ENCODE results near the gene RCVRN.
"Not testable (repeated sequence)": the region's sequence is repeated elsewhere in the genome, so short reads cannot be mapped to it uniquely, and the experiment has no call there.

RCVRN gene

GRCh38 chr17:9922012-9922848 is 17.2 kb upstream of the RCVRN start:
- no peak for DNase-seq (ENCODE audit: low read depth in 2 of 2)

DNA sequence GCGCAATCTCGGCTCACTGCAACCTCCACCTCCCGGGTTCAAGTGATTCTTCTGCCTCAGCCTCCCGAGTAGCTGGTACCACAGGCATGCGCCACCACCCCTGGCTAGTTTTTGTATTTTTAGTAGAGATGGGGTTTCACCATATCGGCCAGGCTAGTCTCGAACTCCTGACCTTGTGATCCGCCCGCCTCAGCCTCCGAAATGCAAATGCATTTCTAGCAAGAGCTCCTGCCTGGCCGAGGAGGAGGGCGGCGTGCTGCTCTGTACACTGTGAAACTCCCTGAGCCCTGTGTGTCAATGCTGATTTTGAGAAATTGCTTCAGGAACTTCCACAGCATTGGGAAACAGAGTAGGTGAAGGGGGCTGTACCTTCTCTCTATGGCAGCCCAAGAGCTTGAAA is 16.1 kb upstream of the RCVRN start:
- not testable (repeated sequence) for DNase-seq (ENCODE audit: low read depth in 2 of 2)

DNA sequence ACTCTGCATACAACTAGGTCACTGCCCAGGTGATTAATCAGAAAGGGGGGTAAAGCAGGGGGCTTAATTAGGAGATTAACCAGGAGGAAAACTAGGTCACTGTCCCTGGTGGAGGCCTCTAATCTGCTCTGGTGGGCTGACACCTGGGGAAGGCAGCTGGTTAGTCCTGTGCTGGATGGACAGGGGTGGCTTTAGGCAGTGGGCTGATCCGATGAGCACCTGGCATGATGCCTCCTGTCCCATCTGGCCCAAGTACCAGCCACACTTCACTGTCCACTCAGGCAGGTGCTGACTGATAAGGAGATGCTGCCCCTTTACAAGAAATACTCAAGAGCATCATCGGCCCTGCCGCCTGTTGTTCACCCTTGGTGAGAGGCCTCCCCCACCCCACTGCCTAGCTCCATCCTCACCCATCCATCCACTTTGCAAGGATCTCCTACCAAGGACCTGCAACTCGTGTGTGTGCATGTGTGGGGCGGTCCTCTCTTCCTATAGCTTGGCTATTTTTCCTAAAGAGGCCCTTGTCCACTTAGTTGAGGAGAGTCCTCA is 13.8 kb upstream of the RCVRN start:
- DNase-seq (ENCODE audit: low read depth in 2 of 2), result no peak

- no peak for DNase-seq (ENCODE audit: low read depth in 2 of 2)
Observed at GRCh38 chr17:9918352-9918751, 13.3 kb upstream of the RCVRN start.

- no peak for DNase-seq (ENCODE audit: low read depth in 2 of 2)
Observed at GRCh38 chr17:9917801-9918200, 12.7 kb upstream of the RCVRN start.

DNA sequence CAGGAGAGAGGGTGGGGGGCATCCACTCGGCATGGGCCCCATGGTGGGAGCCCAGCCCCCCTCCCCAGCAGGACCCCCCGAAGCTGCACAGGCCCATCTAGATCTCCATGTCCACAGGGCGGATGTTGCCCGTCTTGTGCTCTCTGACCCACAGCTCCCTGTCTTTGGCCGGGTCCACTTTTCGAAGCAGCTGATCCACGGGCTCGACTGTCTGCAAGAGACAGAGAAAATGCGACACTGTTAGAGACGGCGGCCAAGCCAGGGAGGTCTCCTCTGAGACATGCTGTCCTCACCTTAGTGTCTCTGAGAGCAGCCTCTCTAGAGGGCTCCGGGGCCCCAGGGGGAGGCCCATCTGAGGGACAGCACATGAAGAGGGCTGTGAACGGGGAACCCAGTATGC is 12.1 kb upstream of the RCVRN start:
- no peak for DNase-seq (ENCODE audit: low read depth in 2 of 2)

- no peak for DNase-seq (ENCODE audit: low read depth in 2 of 2)
Observed at GRCh38 chr17:9916108-9916507, 11.0 kb upstream of the RCVRN start.

DNA sequence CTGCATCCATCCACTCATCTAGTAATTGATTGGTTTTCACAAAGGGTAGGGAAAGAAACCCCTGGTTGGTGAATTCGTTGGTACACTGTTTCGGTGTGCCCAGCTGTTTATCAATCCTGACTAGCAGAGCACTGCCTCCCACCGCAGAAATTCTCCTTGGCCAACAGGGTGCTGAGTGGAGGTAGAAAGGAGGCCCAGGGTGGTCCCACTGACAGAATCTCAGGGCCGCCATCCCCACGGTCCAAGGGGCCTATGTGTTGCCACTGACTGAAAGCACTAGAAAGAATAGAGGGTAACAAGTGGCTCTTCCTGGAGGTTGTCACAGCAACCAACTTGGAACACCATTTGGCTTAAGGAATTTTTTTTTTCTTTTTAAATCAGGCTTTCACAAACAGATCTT is 8.4 kb upstream of the RCVRN start:
- no peak for DNase-seq (ENCODE audit: low read depth in 2 of 2)

- no peak for DNase-seq (ENCODE audit: low read depth in 2 of 2)
Observed at GRCh38 chr17:9912121-9913099, 7.3 kb upstream of the RCVRN start.

DNA sequence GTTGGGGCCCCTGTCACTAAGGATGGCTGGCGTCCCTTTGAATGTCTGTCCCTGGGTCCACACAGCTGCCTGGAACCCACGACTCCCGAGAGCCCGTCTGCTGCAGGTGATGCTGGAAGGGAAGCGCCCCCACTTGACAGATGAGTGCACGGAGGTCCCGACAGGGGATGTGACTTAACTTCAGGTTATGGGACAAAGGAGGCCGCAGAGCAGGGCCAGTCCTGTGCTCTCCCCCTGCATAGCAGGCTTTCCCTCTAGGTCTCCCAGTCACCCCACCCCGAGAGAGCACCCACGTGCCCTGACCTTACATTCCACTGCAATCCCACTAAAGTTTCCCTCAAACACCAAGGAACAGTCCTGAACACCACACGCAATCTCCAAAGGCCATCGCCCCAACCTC is 6.0 kb upstream of the RCVRN start:
- DNase-seq (ENCODE audit: low read depth in 2 of 2), result no peak

DNA sequence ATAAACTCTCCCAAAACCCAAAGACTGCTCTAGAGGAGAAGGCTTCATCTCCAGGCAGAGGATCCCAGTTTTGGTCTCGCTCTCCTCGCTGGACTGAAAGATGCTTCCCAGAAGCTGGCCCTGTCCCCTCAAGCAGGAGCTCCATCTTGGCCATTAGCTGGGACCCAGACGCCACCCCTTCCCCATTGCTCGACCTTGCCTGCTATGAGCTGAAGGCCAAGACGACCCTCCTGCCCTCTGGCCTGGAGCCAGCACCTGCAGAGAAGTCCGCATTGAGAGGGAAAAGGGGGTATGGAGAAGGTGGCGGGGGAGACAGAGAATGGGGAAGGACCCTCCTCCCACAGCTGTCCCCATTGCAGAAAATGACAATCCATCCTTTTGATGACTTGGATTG is 3.6 kb upstream of the RCVRN start:
- DNase-seq (ENCODE audit: low read depth in 2 of 2), result no peak

GRCh38 chr17:9907883-9908648 is 3.0 kb upstream of the RCVRN start:
- no peak for DNase-seq (ENCODE audit: low read depth in 2 of 2)

DNA sequence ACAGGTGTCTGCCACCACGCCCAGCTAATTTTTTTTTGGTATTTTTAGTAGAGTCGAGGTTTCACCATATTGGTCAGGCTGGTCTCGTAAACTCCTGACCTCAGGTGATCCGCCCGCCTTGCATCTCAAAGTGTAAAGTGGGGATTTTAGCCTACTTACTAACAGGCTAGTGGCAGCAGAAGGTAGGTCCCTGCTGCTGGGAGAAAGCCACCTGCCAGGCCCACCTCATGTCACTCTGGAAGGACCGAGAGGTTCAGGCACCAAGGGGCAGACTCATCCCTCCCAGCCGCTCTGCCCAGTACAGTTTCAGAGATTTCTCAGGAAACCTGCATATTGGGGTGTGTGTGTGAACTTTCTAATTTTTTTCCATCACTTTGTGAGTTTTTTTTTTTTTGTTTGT is 2.1 kb upstream of the RCVRN start:
- no peak for DNase-seq (ENCODE audit: low read depth in 2 of 2)

- no peak for DNase-seq (ENCODE audit: low read depth in 2 of 2)
Observed at GRCh38 chr17:9906616-9907015, 1.5 kb upstream of the RCVRN start.

DNA sequence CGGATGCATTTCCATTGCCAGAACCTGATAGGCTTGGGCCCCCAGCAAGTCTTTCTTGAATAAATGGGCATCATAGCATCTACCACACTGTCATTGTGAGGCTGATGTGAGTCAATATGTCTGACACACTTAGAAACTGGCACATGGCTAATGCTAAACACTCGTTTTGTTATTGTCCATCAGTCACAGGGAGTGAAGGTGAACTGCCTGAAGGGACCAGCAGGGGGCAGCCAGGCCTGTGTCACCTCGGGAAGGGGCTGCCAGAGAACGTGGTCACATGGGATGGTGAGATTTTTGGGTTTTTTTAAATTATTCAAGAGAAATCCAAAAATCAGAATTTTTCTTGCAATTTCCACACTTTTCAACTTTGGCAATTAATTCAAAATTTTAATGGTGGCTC is 831 bp upstream of the RCVRN start:
- DNase-seq (ENCODE audit: low read depth in 2 of 2), result no peak

GRCh38 chr17:9904277-9905077 is 594 bp downstream of the RCVRN start:
- DNase-seq (ENCODE audit: low read depth in 2 of 2), result no peak

GRCh38 chr17:9902120-9902519 is 3.0 kb downstream of the RCVRN start:
- DNase-seq (ENCODE audit: low read depth in 2 of 2), result no peak

DNA sequence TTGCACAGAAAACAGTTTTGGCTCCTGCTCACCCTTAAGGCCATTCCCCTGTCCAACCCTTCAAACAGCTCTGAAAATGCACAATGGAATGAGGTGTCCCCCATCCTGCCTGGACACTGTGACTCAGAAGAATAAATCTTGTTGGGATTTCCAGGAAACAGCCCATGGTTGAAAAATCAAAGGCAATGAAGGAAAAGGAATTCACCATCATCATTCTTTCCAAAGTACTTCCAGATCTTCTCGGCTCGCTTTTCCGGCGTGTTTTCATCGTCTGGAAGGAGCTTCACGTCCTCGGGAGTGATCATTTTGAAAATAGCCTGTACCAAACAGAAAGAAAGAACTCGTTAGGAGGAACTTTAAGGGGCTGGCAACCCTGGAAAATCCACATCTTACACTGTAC is 4.3 kb downstream of the RCVRN start:
- DNase-seq (ENCODE audit: low read depth in 2 of 2), result no peak

DNA sequence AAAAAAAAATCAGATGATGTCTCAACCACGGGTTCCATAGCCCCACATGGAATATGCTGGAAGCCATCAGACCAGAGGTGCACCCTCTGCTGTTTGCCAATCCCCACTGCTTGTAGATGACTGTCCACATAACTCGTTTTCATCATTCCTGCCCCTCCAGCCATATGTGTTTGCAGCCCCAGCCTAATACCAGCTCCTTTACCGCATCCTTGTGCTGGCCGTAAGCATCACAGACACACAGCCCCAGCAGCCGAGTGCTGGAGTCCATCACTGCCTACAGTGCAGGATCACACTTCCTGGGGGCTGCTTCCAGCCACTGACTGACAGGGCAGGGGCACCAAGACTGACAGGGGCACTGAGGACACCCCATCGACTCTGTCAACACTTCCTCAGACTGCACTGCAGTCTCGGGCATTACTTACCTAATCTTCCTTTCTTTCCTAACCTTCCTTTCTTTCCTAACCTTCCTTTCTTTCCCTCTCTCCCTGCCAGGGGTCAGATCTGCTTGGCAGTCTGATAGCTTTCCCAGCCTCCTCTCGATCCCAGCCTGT is 5.0 kb downstream of the RCVRN start:
- DNase-seq (ENCODE audit: low read depth in 2 of 2), result no peak

DNA sequence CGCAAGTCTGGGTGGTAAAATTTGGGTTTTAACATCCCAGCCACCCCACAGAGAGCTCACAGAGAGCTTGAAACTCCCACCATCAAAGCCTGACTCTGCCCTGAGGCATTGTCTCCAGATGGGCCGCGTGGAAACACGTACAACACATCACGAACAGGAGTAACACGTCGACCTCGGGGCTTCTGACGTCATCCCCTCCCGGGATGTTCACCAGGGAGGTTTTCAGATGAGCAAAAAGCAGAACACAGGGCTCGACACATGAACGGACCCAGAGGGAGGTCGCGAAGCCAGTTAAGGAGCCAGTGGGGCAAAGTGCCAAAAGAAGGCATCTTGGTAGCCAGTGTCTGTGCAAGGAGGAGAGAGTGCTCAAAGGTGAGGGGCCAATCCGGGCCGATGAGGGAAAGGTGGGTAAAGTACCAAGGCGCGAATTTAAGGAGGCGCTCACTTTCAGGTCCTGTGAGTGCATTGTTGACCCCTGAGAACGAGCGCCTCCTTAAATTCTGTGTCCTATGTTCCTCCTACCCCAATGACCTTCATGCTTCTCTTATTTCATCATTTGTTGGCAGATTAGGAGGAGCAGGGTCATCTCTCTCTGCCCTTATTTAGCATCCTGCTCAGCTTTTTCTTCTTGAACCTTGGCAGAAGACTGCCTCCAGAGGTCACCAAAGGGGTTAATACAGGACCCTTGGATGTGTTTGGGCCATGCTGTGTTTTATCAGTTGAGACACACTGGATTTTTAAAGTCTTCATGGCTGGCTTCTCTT is 5.6 kb downstream of the RCVRN start:
- DNase-seq (ENCODE audit: low read depth in 2 of 2), result no peak

All from stimulated activated CD8-positive, alpha-beta memory T cell treated with anti-CD3 and anti-CD28 coated beads, Interleukin-7, amount 100 ng/mL, for 4 hours (primary cell).